Measurements from ENCODE around the gene UBE2N.
A peak's percentile ranks its signal among the peaks of the same experiment; 100 is the strongest.

Gene UBE2N

GRCh38 chr12:93460003-93460402 lies 18.3 kb upstream of the UBE2N start:
- no peak for TF ChIP-seq CTCF (IDR thresholded peaks at IDR 0.05; ENCODE audit: borderline replicate concordance, control extremely low read depth, extremely low read depth, insufficient read depth, missing control alignments)
- in situ Hi-C loops (cut with MboI; ENCODE audit: low sequenced_read_pairs, unreplicated experiment) = no loop called here
- DNase-seq (ENCODE audit: low spot score) = no peak

- in situ Hi-C loops (cut with MboI; ENCODE audit: low sequenced_read_pairs, unreplicated experiment) = no loop called here
- no peak for DNase-seq (ENCODE audit: low spot score)
- no peak for TF ChIP-seq CTCF (IDR thresholded peaks at IDR 0.05; ENCODE audit: borderline replicate concordance, control extremely low read depth, extremely low read depth, insufficient read depth, missing control alignments)
These were observed 17.4 kb upstream of the UBE2N start for GRCh38 chr12:93459097-93459496.

GRCh38 chr12:93456077-93456476 lies 14.3 kb upstream of the UBE2N start:
- no peak for TF ChIP-seq CTCF (IDR thresholded peaks at IDR 0.05; ENCODE audit: borderline replicate concordance, control extremely low read depth, extremely low read depth, insufficient read depth, missing control alignments)
- in situ Hi-C loops (cut with MboI; ENCODE audit: low sequenced_read_pairs, unreplicated experiment) = no loop called here
- DNase-seq (ENCODE audit: low spot score) = no peak

GRCh38 chr12:93453633-93454032 lies 11.9 kb upstream of the UBE2N start:
- no peak for DNase-seq (ENCODE audit: low spot score)
- no peak for TF ChIP-seq CTCF (IDR thresholded peaks at IDR 0.05; ENCODE audit: borderline replicate concordance, control extremely low read depth, extremely low read depth, insufficient read depth, missing control alignments)
- in situ Hi-C loops (cut with MboI; ENCODE audit: low sequenced_read_pairs, unreplicated experiment) = no loop called here

GRCh38 chr12:93451423-93452158 lies 9.8 kb upstream of the UBE2N start:
- TF ChIP-seq CTCF (IDR thresholded peaks at IDR 0.05; ENCODE audit: borderline replicate concordance, control extremely low read depth, extremely low read depth, insufficient read depth, missing control alignments) = no peak
- in situ Hi-C loops (cut with MboI; ENCODE audit: low sequenced_read_pairs, unreplicated experiment) = no loop called here
- no peak for DNase-seq (ENCODE audit: low spot score)

GRCh38 chr12:93449277-93449676 lies 7.5 kb upstream of the UBE2N start:
- peak; percentile 50 for DNase-seq (ENCODE audit: low spot score)
- TF ChIP-seq CTCF (IDR thresholded peaks at IDR 0.05; ENCODE audit: borderline replicate concordance, control extremely low read depth, extremely low read depth, insufficient read depth, missing control alignments) = no peak
- in situ Hi-C loops (cut with MboI; ENCODE audit: low sequenced_read_pairs, unreplicated experiment) = no loop called here

All from GM13976 (cell line).